ENCODE data around the gene MAP1LC3A. TPM values are rescaled to one million over a fixed set of nuclear protein-coding genes. Genes with fewer than 3 reads are reported as not detected.

MAP1LC3A gene
- total RNA-seq, 1 donor from 2014 or later, result 5.5 TPM

DNA sequence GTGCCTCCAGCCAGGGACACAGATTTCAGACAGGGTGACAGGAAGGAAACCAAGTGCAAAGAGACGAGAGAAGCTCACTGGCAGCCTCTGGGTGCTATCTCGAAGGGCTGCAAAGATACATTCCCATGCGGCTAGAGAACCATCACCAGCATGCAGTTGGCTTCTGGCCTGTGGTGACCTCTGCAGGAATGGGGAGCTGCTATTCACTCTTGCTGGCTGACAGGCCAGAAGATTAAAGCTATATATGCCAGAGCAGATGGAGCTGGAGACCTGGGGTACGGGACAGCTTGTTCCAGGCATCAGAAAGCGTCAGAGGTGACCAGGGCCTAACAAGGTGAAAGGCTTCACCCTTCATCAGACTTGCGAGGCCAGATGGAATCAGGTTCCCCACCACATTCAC, 20.0 kb downstream of the MAP1LC3A start:
- H3F3A ChIP-seq (ENCODE audit: low read depth), result no peaks in the 10 kb centered on the region
- H3K9me3 Mint-ChIP-seq, result no peaks in the 10 kb centered on the region
- H2AFZ ChIP-seq (replicated peaks), result no peak overlapping the region
- no peak for DNase-seq (ENCODE audit: low spot score)
- H3K27me3 Mint-ChIP-seq (ENCODE audit: insufficient read depth, low read depth), result peaks cover 2% of the 10 kb centered on the region
- H3K4me2 ChIP-seq, result no peak overlapping the region
- H3K27ac ChIP-seq, result no peak overlapping the region
- no peaks in the 10 kb centered on the region for H3K4me1 Mint-ChIP-seq
- peaks cover 4% of the 10 kb centered on the region for H3K4me1 ChIP-seq
- no peak for TF ChIP-seq EZH2 (IDR thresholded peaks at IDR 0.05)
- no peak for TF ChIP-seq EZH2phosphoT487 (IDR thresholded peaks at IDR 0.05)
- TF ChIP-seq, protein P1, sequence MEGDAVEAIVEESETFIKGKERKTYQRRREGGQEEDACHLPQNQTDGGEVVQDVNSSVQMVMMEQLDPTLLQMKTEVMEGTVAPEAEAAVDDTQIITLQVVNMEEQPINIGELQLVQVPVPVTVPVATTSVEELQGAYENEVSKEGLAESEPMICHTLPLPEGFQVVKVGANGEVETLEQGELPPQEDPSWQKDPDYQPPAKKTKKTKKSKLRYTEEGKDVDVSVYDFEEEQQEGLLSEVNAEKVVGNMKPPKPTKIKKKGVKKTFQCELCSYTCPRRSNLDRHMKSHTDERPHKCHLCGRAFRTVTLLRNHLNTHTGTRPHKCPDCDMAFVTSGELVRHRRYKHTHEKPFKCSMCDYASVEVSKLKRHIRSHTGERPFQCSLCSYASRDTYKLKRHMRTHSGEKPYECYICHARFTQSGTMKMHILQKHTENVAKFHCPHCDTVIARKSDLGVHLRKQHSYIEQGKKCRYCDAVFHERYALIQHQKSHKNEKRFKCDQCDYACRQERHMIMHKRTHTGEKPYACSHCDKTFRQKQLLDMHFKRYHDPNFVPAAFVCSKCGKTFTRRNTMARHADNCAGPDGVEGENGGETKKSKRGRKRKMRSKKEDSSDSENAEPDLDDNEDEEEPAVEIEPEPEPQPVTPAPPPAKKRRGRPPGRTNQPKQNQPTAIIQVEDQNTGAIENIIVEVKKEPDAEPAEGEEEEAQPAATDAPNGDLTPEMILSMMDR (IDR thresholded peaks at IDR 0.05), result no peak
- H3K4me3 Mint-ChIP-seq, result no peak overlapping the region
- no peaks in the 10 kb centered on the region for H3K79me2 ChIP-seq (ENCODE audit: low read depth)
- no peak overlapping the region for H3K4me3 ChIP-seq
- no peak overlapping the region for H3K27ac Mint-ChIP-seq
- H3K27me3 ChIP-seq, result no peaks in the 10 kb centered on the region
- H3K9me3 ChIP-seq (ENCODE audit: low read depth), result no peaks in the 10 kb centered on the region
- H3K36me3 Mint-ChIP-seq, result peaks cover 18% of the 10 kb centered on the region
- H3K9ac ChIP-seq, result no peak overlapping the region
- H3K36me3 ChIP-seq, result no peaks in the 10 kb centered on the region
- H4K20me1 ChIP-seq (ENCODE audit: low read depth), result no peaks in the 10 kb centered on the region

DNA sequence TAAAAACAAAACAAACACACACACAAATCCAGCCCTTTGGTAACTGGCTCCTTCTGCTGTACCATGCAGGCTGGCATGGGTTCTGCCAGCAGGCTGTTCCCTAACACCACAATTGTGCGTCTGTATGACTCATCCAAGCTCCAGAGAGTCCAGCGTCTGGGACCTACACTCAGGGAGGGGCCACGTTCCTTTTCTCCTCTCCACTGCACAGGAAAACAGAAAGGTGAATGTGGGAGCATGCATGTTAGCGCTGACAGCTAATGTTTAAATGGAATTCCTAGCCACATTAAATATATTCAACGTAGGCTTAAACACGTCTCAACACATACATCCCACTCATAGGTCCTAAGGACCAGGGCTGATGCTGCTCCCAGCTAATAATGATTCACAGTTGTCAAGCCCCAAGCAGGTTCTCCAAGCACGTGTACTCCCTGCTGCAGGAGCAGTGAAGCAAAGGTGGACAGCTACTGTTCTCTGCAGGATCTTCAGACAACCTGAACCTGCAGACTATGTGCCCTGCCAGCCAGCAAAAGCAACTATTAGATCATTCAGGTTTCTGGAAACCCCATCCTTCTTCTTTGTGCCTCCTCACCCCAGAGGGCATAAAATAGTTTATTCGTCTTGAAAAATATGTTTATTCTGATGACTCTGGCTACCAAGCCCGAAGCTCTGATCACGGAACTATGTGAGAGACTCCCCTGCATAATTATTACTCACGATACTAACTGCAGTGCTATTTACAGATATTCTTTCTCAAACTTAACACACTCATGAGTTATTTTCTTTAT, 20.9 kb downstream of the MAP1LC3A start:
- peaks cover 13% of the 10 kb centered on the region for H3K36me3 Mint-ChIP-seq
- no peak overlapping the region for H3K27ac Mint-ChIP-seq
- no peaks in the 10 kb centered on the region for H4K20me1 ChIP-seq (ENCODE audit: low read depth)
- H3K9ac ChIP-seq, result no peak overlapping the region
- H3K4me1 Mint-ChIP-seq, result no peaks in the 10 kb centered on the region
- H3K27me3 Mint-ChIP-seq (ENCODE audit: insufficient read depth, low read depth), result peaks cover 2% of the 10 kb centered on the region
- no peaks in the 10 kb centered on the region for H3K27me3 ChIP-seq
- peaks cover 4% of the 10 kb centered on the region for H3K4me1 ChIP-seq
- H3K4me3 Mint-ChIP-seq, result no peak overlapping the region
- H3K9me3 Mint-ChIP-seq, result no peaks in the 10 kb centered on the region
- no peaks in the 10 kb centered on the region for H3K79me2 ChIP-seq (ENCODE audit: low read depth)
- no peak overlapping the region for H3K27ac ChIP-seq
- no peak for TF ChIP-seq EZH2 (IDR thresholded peaks at IDR 0.05)
- TF ChIP-seq, protein P1 (IDR thresholded peaks at IDR 0.05), result no peak
- no peak for TF ChIP-seq EZH2phosphoT487 (IDR thresholded peaks at IDR 0.05)
- no peak overlapping the region for H2AFZ ChIP-seq (replicated peaks)
- H3K36me3 ChIP-seq, result no peaks in the 10 kb centered on the region
- H3K4me3 ChIP-seq, result no peak overlapping the region
- no peaks in the 10 kb centered on the region for H3K9me3 ChIP-seq (ENCODE audit: low read depth)
- no peak overlapping the region for H3K4me2 ChIP-seq
- no peaks in the 10 kb centered on the region for H3F3A ChIP-seq (ENCODE audit: low read depth)
- DNase-seq (ENCODE audit: low spot score), result no peak

DNA sequence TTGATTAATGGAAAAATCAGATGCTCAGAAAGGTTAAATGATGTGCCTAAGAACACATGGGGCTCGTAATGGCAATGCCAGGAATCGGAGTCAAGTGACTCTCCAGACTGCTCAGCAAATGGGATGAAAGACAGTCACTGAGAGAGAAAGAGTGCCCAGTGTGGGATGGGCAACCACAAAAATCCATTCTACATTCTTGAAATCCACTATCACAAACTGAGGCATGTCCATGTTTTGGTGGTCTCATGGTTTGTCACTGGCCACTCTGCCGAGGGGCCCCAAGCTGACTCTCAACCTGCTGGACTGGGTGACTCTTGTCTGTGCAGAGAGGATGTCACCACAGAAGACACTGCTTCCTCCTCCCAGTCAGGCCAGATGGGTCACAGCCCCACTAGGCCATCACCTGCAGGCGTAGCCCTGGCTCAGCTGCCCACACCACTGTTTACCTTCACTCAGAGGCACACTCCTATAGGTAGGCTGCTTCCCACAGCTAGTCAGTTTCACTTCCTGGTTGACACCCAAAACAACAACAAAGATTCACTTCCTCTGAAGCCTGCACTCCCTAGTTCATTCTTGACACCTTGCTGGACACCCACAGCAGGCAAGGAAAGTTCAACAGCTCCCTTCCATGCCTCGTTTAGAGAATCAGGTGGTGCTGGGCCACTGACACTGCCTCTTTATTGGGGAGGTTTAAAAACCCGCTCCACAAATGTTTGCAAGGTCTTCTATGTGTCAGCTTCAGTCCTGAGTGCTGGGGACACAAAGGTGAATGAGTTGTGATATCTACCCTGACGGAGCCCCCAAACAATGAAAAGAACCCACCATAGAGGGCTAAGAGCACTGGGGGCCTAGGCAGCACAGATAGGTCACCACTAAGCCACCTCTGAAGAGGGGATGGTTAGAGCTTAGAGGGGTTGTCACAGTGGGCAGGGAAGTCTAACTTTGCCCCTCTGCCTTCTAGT, 21.7 kb downstream of the MAP1LC3A start:
- Histone ChIP-seq H3F3A (ENCODE audit: low read depth) (no peaks in the 10 kb centered on the region), H3K4me1 (peaks cover 4% of the 10 kb centered on the region), H3K9ac (no peak overlapping the region), H3K36me3 (no peaks in the 10 kb centered on the region), H3K27ac (no peak overlapping the region), H3K4me2 (no peak overlapping the region), H3K79me2 (ENCODE audit: low read depth) (no peaks in the 10 kb centered on the region), H3K9me3 (ENCODE audit: low read depth) (no peaks in the 10 kb centered on the region), H4K20me1 (ENCODE audit: low read depth) (no peaks in the 10 kb centered on the region), H2AFZ (replicated peaks) (no peak overlapping the region), H3K4me3 (no peak overlapping the region), H3K27me3 (no peaks in the 10 kb centered on the region)
- no peak for DNase-seq (ENCODE audit: low spot score)
- Mint-ChIP-seq H3K4me3 (no peak overlapping the region), H3K27me3 (ENCODE audit: insufficient read depth, low read depth) (peaks cover 2% of the 10 kb centered on the region), H3K4me1 (no peaks in the 10 kb centered on the region), H3K36me3 (peaks cover 8% of the 10 kb centered on the region), H3K27ac (no peak overlapping the region), H3K9me3 (no peaks in the 10 kb centered on the region)
- TF ChIP-seq, protein P1 (IDR thresholded peaks at IDR 0.05), result no peak
- no peak for TF ChIP-seq EZH2phosphoT487 (IDR thresholded peaks at IDR 0.05)
- no peak for TF ChIP-seq EZH2 (IDR thresholded peaks at IDR 0.05)

All from neural progenitor cell (in vitro differentiated cells).